GM12878 (cell line): ENCODE results near the gene ELSPBP1. TPM values are rescaled to one million over a fixed set of nuclear protein-coding genes. Genes with fewer than 3 reads are reported as not detected.

Source experiments
- ATAC-seq: fragments of 200-7000 bp; cut with Tn5 transposase; 3 replicates; pipeline ENCODE4 v1.9.1; 2020; ENCODE audit warnings: mild to moderate bottlenecking, moderate library complexity
- BruUV-seq: library from RNA; stranded (reverse); fragments of 400-500 nt; replicated peaks from 2 replicates; lab custom pipeline; 2021; lab: Mats Ljungman, UMichigan
- CTCF ChIA-PET: fragments of 300-600 bp; sonication (Branson Sonifier 250); formaldehyde crosslinking; extraction: SDS; loops from one replicate; lab custom pipeline; 2021; ENCODE audit warnings: inconsistent platforms; lab: Yijun Ruan, JAX
- POLR2A ChIA-PET: fragments of 350-600 bp; formaldehyde crosslinking; extraction: SDS; loops from one replicate; lab custom pipeline; 2021; ENCODE audit warnings: inconsistent platforms; lab: Charles Lee
- RAD21 ChIA-PET: fragments of 300-600 bp; sonication (Branson Sonifier 250); formaldehyde crosslinking; loops from one replicate; lab custom pipeline; 2023; ENCODE audit warnings: antibody characterized with exemption; ENCODE audit not compliant: unreplicated experiment; lab: Charles Lee
- SMC1A ChIA-PET: fragments of 300-600 bp; sonication (Branson Sonifier 250); formaldehyde crosslinking; loops from one replicate; lab custom pipeline; 2023; ENCODE audit not compliant: unreplicated experiment, uncharacterized antibody; lab: Charles Lee
- DNase-seq: peaks from one replicate; pipeline ENCODE4 v3.0.0-alpha.2; 2011; ENCODE audit warnings: low read depth, low spot score
- FAIRE-seq: peaks from 3 replicates; lab custom pipeline; 2011; peaks lifted over from hg19 to GRCh38; lab: Jason Lieb, UNC
- H2AFZ ChIP-seq: 2 replicates; pipeline ENCODE4 v1.6.0; 2011; ENCODE audit warnings: low read depth, low read length, control low read depth; ENCODE audit not compliant: control insufficient read depth
- H3K27ac ChIP-seq: 2 replicates; pipeline ENCODE4 v1.5.1; 2011; ENCODE audit warnings: control low read depth; ENCODE audit not compliant: control insufficient read depth, insufficient read depth
- H3K27me3 ChIP-seq, 2 experiments: replicated peaks in 1 of 2; 2 replicates each; pipeline versions ENCODE4 v1.6.0 to v1.6.1; 2011; ENCODE audit warnings: low read length in 1 of 2; ENCODE audit not compliant: control insufficient read depth in 2 of 2, insufficient read depth in 2 of 2
- H3K36me3 ChIP-seq, 2 experiments: 2 replicates each; pipeline ENCODE4 v1.5.1; 2011; ENCODE audit warnings: low read length in 1 of 2; ENCODE audit not compliant: control insufficient read depth in 2 of 2, insufficient read depth in 2 of 2
- H3K4me1 ChIP-seq: 2 replicates; pipeline ENCODE4 v1.6.1; 2011; ENCODE audit warnings: mild to moderate bottlenecking, low read length, moderate library complexity, mixed read lengths; ENCODE audit not compliant: control insufficient read depth, insufficient read depth
- H3K4me2 ChIP-seq: 2 replicates; pipeline ENCODE4 v1.6.0; 2011; ENCODE audit warnings: control low read depth; ENCODE audit not compliant: control insufficient read depth, insufficient read depth
- H3K4me3 ChIP-seq: fragments of 200-600 bp; sonication (generic); 2 replicates; pipeline ENCODE4 v1.5.1; 2016
- H3K79me2 ChIP-seq: 2 replicates; pipeline ENCODE4 v1.6.0; 2011; ENCODE audit warnings: low read length; ENCODE audit not compliant: control insufficient read depth, insufficient read depth
- H3K9ac ChIP-seq: 2 replicates; pipeline ENCODE4 v1.8.0; 2011; ENCODE audit warnings: low read length, control low read depth, mixed read lengths; ENCODE audit not compliant: control insufficient read depth, insufficient read depth
- H3K9me3 ChIP-seq: replicated peaks from 3 replicates; pipeline ENCODE4 v1.5.1; 2011; ENCODE audit warnings: mild to moderate bottlenecking, low read length; ENCODE audit not compliant: control insufficient read depth, insufficient read depth
- H4K20me1 ChIP-seq: 2 replicates; pipeline ENCODE4 v1.6.0; 2011; ENCODE audit not compliant: control insufficient read depth, insufficient read depth
- MEF2B ChIP-seq: fragments of 450-650 bp; IDR thresholded peaks from 2 replicates; pipeline ENCODE4 v1.6.1; 2018; ENCODE audit warnings: mild to moderate bottlenecking, moderate library complexity; ENCODE audit not compliant: partially characterized antibody, poor library complexity, severe bottlenecking
- NRF1 ChIP-seq: conservative IDR thresholded peaks from 2 replicates; pipeline ENCODE4 v1.6.1; 2011; ENCODE audit warnings: mild to moderate bottlenecking, low read depth, low read length, improper control_type of control experiment
- RAD21 ChIP-seq: IDR thresholded peaks from 2 replicates; pipeline ENCODE4 v1.6.1; 2011; ENCODE audit warnings: mild to moderate bottlenecking, low read depth, low read length, moderate library complexity; ENCODE audit not compliant: insufficient read depth
- RFX5 ChIP-seq: IDR thresholded peaks from 2 replicates; pipeline ENCODE4 v1.6.1; 2011; ENCODE audit warnings: low read depth, low read length, improper control_type of control experiment
- STAT3 ChIP-seq: IDR thresholded peaks from 2 replicates; pipeline ENCODE4 v1.6.1; 2011; ENCODE audit warnings: low read depth, low read length, improper control_type of control experiment
- USF2 ChIP-seq: IDR thresholded peaks from 2 replicates; pipeline ENCODE4 v1.6.1; 2011; ENCODE audit warnings: low read depth, low read length, improper control_type of control experiment, borderline replicate concordance
- ZBTB4 ChIP-seq: fragments of 450-650 bp; formaldehyde crosslinking; IDR thresholded peaks from 2 replicates; pipeline ENCODE4 v1.4.0; 2022; ENCODE audit warnings: mild to moderate bottlenecking, moderate library complexity
- ZNF384 ChIP-seq: IDR thresholded peaks from 2 replicates; pipeline ENCODE4 v1.6.1; 2012; ENCODE audit warnings: low read depth, mild to moderate bottlenecking, low read length, improper control_type of control experiment, borderline replicate concordance
- ZNF622 ChIP-seq: fragments of 450-650 bp; IDR thresholded peaks from 2 replicates; pipeline ENCODE4 v1.6.1; 2017; ENCODE audit warnings: mild to moderate bottlenecking, inconsistent platforms
- WGBS: methylation state at CpG from one replicate; pipeline ENCODE4 v1.1.6; 2016; ENCODE audit warnings: low lambda C conversion rate; ENCODE audit not compliant: insufficient replicate concordance, insufficient coverage; ENCODE audit errors: missing lambda C conversion rate; 5-methylcytosine and 5-hydroxymethylcytosine counted together
- in situ Hi-C: fragments of 300-500 bp; cut with MboI; formaldehyde crosslinking; loops from 9 replicates; pipeline ENCODE4 v1.14.3; 2018; ENCODE audit warnings: mixed read lengths
- intact Hi-C: fragments of 100-400 bp; cut with micrococcal nuclease; formaldehyde crosslinking; loops from one replicate; pipeline ENCODE4 v1.14.2; 2022; ENCODE audit not compliant: unreplicated experiment
- polyA plus RNA-seq, 11 experiments: library from polyadenylated mRNA; depleted of rRNA in 4 of 11; unstranded in 6 of 11; stranded (reverse) in 5 of 11; fragments of >200 nt; fragmentation: Nextera tagmentation in 4 of 11; fragmentation: Illumina TruSeq in 1 of 11; extraction: Ambion mirVana in 4 of 11; extraction: Trizol in 1 of 11; gene quantifications; 1 replicate in 1 of 11; 2 replicates in 10 of 11; pipeline versions ENCODE4 v1.2.1 to v1.2.3, GENCODE V29; 2011 to 2016; ENCODE audit warnings: inconsistent platforms in 2 of 11, missing spikeins in 2 of 11, low read depth in 1 of 11
- total RNA-seq, 4 experiments: library from RNA; depleted of rRNA in 3 of 4; stranded (reverse); fragments of >200 nt in 3 of 4; fragmentation: Illumina TruSeq in 1 of 4; extraction: Trizol in 1 of 4; gene quantifications; 2 replicates each; pipeline versions ENCODE4 v1.2.1 to v1.2.3, GENCODE V29; 2013 to 2021

Gene ELSPBP1
- total and polyA plus RNA-seq, 10 of the 15 experiments (the other 5 are each of a cell fraction or from before 2014, with no cell fraction given) = not detected

DNA sequence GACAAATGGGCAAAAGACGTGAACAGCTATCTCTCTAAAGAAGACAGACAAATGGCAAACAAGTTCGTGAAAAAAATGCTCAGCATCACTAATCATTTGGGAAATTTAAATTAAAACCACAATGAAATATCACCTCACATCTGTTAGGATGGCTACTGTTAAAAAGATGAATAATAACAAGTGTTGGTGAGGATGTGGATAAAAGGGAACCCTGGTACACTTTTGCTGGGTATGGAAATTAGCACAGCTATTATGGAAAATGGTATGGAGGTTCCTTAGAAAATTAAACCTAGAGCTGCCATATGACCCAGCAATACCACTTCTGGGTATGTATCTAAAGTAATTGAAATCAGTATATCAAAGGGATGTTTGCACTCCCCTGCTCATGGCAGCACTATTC, 42.3 kb downstream of the ELSPBP1 start:
- POLR2A ChIA-PET = no interaction called here
- Histone ChIP-seq H3K9me3 (peaks cover 1% of the 10 kb centered on the region; the same call in 2 of the 3 replicates), H2AFZ (no peak overlapping the region), H3K36me3 (no peaks in the 10 kb centered on the region), H3K27me3 (no peaks in the 10 kb centered on the region; a peak in 2 of 4 replicates), H3K27ac (no peak overlapping the region), H4K20me1 (no peaks in the 10 kb centered on the region), H3K4me1 (no peaks in the 10 kb centered on the region), H3K79me2 (no peaks in the 10 kb centered on the region), H3K4me2 (no peak overlapping the region), H3K9ac (no peak overlapping the region), H3K4me3 (no peak overlapping the region)
- intact Hi-C loops = no loop called here
- SMC1A ChIA-PET = no interaction called here
- in situ Hi-C loops = no loop called here
- BruUV-seq = no TSS peak
- no peak for TF ChIP-seq ZBTB4 (CRISPR knock-in tag)
- TF ChIP-seq RAD21 = no peak
- no peak for TF ChIP-seq ZNF622
- TF ChIP-seq NRF1 = no peak
- TF ChIP-seq RFX5 = no peak
- TF ChIP-seq MEF2B = no peak
- TF ChIP-seq ZNF384 = no peak
- no peak for TF ChIP-seq STAT3
- no peak for TF ChIP-seq USF2
- DNase-seq (no peak), FAIRE-seq (no peak), ATAC-seq (no peak)
- 11% methylated on average over 2 of the region's 2 CpGs for WGBS
- CTCF ChIA-PET = no interaction called here
- RAD21 ChIA-PET = no interaction called here
